ENCODE measurements around the gene EP400. TPM values are rescaled to one million over a fixed set of nuclear protein-coding genes. Genes with fewer than 3 reads are reported as not detected.

Gene EP400
- total and polyA plus RNA-seq, 7 donors: 8.0 to 24.5 (median 18.4) TPM

- H3K4me1 ChIP-seq: peaks cover 4% of the 10 kb centered on the region
- no peak overlapping the region for H3K4me3 ChIP-seq
- no peaks in the 10 kb centered on the region for H3K27me3 ChIP-seq (ENCODE audit: insufficient read depth in 3 of 3, low read length in 2 of 3)
- no peak overlapping the region for H3K27ac ChIP-seq
- DNase-seq (no peak), ATAC-seq (no peak)
- intact Hi-C loops (cut with DNase I): no loop called here
- H3K9me3 ChIP-seq: no peaks in the 10 kb centered on the region
- peaks cover 4 to 57% of the 10 kb centered on the region in 2 donors for H3K36me3 ChIP-seq (ENCODE audit: insufficient read depth in 1 of 2, low read depth in 1 of 2)
- TF ChIP-seq CTCF (IDR thresholded peaks at IDR 0.05): no peak
- 85 to 94% (median 92%) methylated on average over 8 of the region's 8 CpGs for WGBS, 3 donors
These were observed 160.0 kb downstream of the EP400 start for GRCh38 chr12:132109741-132110140.

- Histone ChIP-seq H3K27ac (no peak overlapping the region), H3K27me3 (ENCODE audit: insufficient read depth in 3 of 3, low read length in 2 of 3) (no peaks in the 10 kb centered on the region), H3K4me1 (peaks cover 3% of the 10 kb centered on the region), H3K4me3 (no peak overlapping the region), H3K36me3 (ENCODE audit: insufficient read depth in 1 of 2, low read depth in 1 of 2) (peaks cover 4 to 66% of the 10 kb centered on the region in 2 donors), H3K9me3 (no peaks in the 10 kb centered on the region)
- no peak for ATAC-seq
- DNase-seq: no peak
- TF ChIP-seq CTCF (IDR thresholded peaks at IDR 0.05): no peak
- intact Hi-C loops (cut with DNase I): no loop called here
- 83 to 97% (median 96%) methylated on average over 3 of the region's 3 CpGs for WGBS, 3 donors
These were observed 160.9 kb downstream of the EP400 start for GRCh38 chr12:132110677-132111076.

- Histone ChIP-seq H3K36me3 (ENCODE audit: insufficient read depth in 1 of 2, low read depth in 1 of 2) (peaks cover 4 to 77% of the 10 kb centered on the region in 2 donors), H3K4me3 (no peak overlapping the region), H3K27ac (no peak overlapping the region), H3K27me3 (ENCODE audit: insufficient read depth in 3 of 3, low read length in 2 of 3) (no peaks in the 10 kb centered on the region), H3K4me1 (no peaks in the 10 kb centered on the region), H3K9me3 (no peaks in the 10 kb centered on the region)
- DNase-seq (no peak), ATAC-seq (no peak)
- intact Hi-C loops (cut with DNase I): no loop called here
- no peak for TF ChIP-seq CTCF (IDR thresholded peaks at IDR 0.05)
- 81 to 85% (median 84%) methylated on average over 19 of the region's 19 CpGs for WGBS, 3 donors
These were observed 162.0 kb downstream of the EP400 start for GRCh38 chr12:132111654-132112304.

GRCh38 chr12:132114667-132115066, 164.9 kb downstream of the EP400 start:
- no peaks in the 10 kb centered on the region for H3K27me3 ChIP-seq (ENCODE audit: insufficient read depth in 3 of 3, low read length in 2 of 3)
- H3K4me1 ChIP-seq: no peaks in the 10 kb centered on the region
- DNase-seq (no peak), ATAC-seq (no peak)
- H3K4me3 ChIP-seq: no peak overlapping the region
- H3K36me3 ChIP-seq (ENCODE audit: insufficient read depth in 1 of 2, low read depth in 1 of 2): peaks cover 3 to 68% of the 10 kb centered on the region in 2 donors
- WGBS, 3 donors: 90 to 97% (median 92%) methylated on average over 6 of the region's 6 CpGs
- no peaks in the 10 kb centered on the region for H3K9me3 ChIP-seq
- H3K27ac ChIP-seq: no peak overlapping the region
- no peak for TF ChIP-seq CTCF (IDR thresholded peaks at IDR 0.05)
- intact Hi-C loops (cut with DNase I): no loop called here

GRCh38 chr12:132115500-132115899, 165.8 kb downstream of the EP400 start:
- H3K27ac ChIP-seq: no peak overlapping the region
- H3K9me3 ChIP-seq: no peaks in the 10 kb centered on the region
- ATAC-seq: no peak
- no peak overlapping the region for H3K4me3 ChIP-seq
- 95 to 97% (median 95%) methylated on average over 9 of the region's 9 CpGs for WGBS, 3 donors
- no peaks in the 10 kb centered on the region for H3K4me1 ChIP-seq
- no peaks in the 10 kb centered on the region for H3K27me3 ChIP-seq (ENCODE audit: insufficient read depth in 3 of 3, low read length in 2 of 3)
- peaks cover 0 to 69% of the 10 kb centered on the region in 2 donors for H3K36me3 ChIP-seq (ENCODE audit: insufficient read depth in 1 of 2, low read depth in 1 of 2)
- no peak for DNase-seq
- intact Hi-C loops (cut with DNase I): no loop called here
- TF ChIP-seq CTCF (IDR thresholded peaks at IDR 0.05): no peak
